HEK293T (cell line): ENCODE results near the gene GGT1.
"Not testable (repeated sequence)": the region's sequence is repeated elsewhere in the genome, so short reads cannot be mapped to it uniquely, and the experiment has no call there.

Experiments
- CTCF ChIA-PET: fragments of 350-600 bp; formaldehyde crosslinking; extraction: SDS; loops from one replicate; lab custom pipeline; 2021; ENCODE audit warnings: antibody characterized with exemption, inconsistent platforms; lab: Yijun Ruan, JAX
- POLR2A ChIA-PET: fragments of 350-600 bp; formaldehyde crosslinking; extraction: SDS; loops from one replicate; lab custom pipeline; 2020; ENCODE audit warnings: antibody characterized with exemption, inconsistent platforms; lab: Yijun Ruan, JAX
- DNase-seq: peaks from one replicate; pipeline ENCODE4 v3.0.0; 2012; ENCODE audit warnings: mixed read lengths; ENCODE audit errors: extremely low spot score
- TARDBP ChIP-seq: fragments of 450-650 bp; IDR thresholded peaks from 2 replicates; pipeline ENCODE4 v1.6.1; 2016

GGT1 gene

DNA sequence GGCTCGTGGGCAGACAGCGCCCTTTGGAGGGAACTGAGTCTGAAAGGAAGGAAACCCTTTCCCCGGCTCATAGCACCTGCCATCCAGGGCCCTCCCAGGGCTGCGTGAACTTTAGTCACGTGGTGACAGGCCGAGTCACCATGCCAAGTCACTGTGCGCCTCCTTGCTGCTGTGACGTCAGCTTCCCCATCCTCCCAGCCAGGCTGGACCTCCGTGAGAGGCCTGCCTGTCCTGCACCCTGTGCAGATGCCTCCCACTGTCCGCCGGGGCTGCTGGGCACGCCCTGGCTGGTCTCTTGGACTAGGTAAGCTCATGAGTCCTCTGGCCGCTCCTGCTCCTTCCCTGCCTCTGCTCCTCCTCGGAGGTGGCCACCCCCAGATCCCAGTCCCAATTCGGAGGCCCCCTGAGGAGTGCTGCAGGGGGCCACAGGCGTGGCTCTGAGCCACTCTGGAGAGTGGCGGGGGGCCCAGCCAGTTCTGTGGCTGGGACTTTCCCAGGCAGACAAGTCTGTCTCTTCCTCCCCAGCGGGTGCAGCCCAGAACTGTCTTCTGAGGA is 4.5 kb downstream of the GGT1 start:
- DNase-seq, CTCF ChIA-PET, POLR2A ChIA-PET: not testable (repeated sequence)

DNA sequence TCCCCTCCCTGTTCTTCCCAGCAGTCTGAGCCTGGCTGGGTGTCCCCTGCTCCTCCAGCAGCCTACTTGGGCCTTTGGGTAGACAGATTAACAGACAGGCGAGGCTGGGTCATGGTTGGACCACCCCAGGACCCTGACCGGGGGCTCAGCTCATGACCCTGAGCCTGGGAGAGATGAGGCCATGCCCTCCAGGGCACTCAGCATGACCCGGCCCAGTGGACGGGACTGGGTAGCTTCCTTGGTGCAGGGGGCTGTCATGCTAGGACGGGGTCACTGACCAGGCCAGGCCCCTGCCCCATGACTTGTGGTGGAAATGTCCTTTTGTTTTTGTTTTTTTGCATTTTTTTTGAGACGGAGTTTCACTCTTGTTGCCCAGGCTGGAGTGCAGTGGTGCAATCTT is 5.3 kb downstream of the GGT1 start:
- DNase-seq, POLR2A ChIA-PET, CTCF ChIA-PET: not testable (repeated sequence)

DNA sequence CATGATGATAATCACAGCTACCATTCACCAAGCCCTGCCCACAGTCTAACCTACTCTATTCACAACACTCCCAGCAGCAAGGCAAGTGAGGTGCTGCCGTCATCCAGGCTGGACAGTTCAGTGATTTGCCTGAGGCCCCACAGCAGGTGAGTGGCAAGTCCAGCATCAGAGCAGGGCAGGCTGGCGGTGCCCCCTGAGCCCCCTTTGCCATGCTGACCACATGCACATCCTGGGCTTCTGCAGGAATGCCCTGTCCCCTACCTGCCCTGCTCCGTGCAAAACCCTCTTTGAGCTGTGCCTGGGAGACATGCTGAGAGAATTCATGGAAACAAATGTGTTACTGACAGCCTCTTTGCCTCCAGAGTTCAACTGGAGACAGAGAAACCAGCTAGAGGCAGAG is 6.9 kb downstream of the GGT1 start:
- DNase-seq, CTCF ChIA-PET, POLR2A ChIA-PET: not testable (repeated sequence)

DNA sequence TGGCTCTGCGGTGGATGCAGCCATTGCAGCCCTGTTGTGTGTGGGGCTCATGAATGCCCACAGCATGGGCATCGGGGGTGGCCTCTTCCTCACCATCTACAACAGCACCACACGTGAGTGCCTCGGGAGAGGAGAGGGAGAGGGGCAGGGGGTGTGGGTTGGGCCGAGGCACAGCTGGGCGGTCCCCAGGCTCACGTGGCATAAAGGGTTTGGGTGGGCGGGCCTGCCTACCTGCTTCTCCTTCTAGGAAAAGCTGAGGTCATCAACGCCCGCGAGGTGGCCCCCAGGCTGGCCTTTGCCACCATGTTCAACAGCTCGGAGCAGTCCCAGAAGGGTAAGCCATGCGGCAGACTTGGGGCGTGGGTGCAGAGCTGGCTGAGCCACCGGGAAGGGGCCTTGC is 11.8 kb downstream of the GGT1 start:
- DNase-seq, CTCF ChIA-PET, POLR2A ChIA-PET: not testable (repeated sequence)

DNA sequence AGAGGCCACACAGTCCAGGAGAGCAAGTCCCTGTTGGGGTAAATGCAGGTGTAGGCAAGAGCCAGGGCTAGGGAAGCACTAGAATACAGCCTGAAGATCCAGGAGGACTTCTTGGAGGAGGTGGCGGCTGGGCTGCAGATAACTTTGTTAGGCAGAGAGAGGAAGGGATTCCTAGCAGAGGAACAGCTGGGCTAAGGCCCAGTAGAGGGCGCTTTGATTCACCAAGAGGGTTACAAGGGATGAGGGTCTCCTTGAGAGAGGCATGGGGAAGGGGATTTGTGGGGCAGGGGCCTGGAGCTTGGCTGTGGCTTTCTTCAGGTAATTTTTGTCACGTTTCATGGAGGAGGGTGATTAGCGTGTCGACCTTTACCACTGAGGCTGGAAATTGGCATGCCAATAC is 18.3 kb downstream of the GGT1 start:
- POLR2A ChIA-PET, CTCF ChIA-PET: not testable (repeated sequence)

DNA sequence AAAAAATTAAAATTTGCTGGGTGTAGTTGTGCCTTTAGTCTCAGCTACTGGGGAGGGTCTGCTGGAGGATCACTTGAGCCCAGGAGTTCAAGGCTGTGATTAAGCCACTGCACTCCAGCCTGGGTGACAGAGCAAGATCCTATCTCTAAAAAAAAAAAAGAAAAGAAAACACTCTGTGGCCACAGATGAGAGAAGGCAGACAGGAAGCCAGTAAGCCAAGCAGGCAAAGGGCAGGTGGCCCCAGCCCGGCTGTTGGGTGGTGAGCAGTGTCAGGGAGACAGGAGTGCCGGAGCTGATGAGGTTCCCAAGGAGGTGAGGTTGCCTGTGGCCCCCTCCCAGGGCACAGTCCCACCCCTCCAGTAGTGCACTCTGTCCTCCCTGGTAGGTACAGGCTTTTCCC is 19.6 kb downstream of the GGT1 start:
- CTCF ChIA-PET, POLR2A ChIA-PET: not testable (repeated sequence)

More for the DNA sequence above, 18.3 kb downstream of the GGT1 start:
- not testable (repeated sequence) for DNase-seq

DNA sequence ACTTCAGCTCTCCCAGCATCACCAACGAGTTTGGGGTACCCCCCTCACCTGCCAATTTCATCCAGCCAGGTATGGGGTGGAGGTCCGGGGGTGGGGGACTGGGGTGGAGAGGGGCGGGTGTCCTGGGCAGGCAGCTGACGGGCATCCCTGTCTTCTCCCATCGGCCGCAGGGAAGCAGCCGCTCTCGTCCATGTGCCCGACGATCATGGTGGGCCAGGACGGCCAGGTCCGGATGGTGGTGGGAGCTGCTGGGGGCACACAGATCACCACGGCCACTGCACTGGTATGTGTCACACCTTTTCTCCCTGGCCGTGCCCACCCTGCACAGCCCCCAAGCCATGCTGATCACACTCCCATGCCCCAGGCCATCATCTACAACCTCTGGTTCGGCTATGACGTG is 24.9 kb downstream of the GGT1 start:
- CTCF ChIA-PET, DNase-seq: not testable (repeated sequence)

More for the DNA sequence above, 19.6 kb downstream of the GGT1 start:
- DNase-seq, result not testable (repeated sequence)

DNA sequence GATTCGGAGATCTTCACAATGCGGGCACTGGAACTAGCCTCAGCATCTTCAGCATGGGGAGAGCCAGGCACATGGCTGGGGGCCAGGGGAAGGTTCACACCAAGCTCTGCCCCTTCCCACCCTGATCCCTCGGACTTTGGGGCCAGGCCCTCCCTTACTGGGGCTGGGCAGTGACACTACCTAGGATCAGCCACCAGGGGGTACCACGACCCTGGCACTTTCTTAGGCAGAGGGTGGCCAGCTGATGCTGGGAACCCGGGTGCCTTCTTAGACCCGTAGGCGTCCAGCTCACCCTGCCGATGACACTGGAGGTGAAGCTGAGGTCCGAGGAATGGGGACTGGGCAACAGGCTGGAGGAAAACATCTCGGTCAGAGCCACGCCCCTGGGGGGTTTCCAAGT is 26.1 kb downstream of the GGT1 start:
- CTCF ChIA-PET, result interaction anchor here (1.0 kb wide), 1 partner anchor 231 kb away, joined by 3 read pairs; no protein-coding TSS in a partner anchor
- DNase-seq, POLR2A ChIA-PET: not testable (repeated sequence)

More for the DNA sequence above, 24.9 kb downstream of the GGT1 start:
- POLR2A ChIA-PET, result not testable (repeated sequence)

DNA sequence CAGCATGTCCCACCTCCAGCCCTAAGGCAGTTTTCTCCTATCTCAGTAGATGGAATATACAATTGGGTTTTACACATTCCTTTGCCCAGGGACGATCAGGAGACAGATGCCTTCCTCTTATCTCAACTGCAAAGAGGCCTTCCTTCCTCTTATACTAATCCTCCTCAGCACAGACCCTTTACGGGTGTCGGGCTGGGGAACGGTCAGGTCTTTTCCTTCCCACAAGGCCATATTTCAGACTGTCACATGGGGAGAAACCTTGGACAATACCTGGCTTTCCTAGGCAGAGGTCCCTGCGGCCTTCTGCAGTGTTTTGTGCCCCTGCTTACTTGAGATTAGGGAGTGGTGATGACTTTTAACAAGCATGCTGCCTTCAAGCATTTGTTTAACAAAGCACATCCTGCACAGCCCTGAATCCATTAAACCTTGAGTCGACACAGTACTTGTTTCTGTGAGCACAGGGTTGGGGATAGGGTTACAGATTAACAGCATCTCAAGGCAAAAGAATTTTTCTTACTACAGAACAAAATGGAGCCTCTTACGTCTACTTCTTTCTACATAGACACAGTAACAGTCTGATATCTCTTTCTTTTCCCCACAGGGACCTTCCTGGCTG is 27.9 kb downstream of the GGT1 start:
- CTCF ChIA-PET, DNase-seq, POLR2A ChIA-PET: not testable (repeated sequence)

DNA sequence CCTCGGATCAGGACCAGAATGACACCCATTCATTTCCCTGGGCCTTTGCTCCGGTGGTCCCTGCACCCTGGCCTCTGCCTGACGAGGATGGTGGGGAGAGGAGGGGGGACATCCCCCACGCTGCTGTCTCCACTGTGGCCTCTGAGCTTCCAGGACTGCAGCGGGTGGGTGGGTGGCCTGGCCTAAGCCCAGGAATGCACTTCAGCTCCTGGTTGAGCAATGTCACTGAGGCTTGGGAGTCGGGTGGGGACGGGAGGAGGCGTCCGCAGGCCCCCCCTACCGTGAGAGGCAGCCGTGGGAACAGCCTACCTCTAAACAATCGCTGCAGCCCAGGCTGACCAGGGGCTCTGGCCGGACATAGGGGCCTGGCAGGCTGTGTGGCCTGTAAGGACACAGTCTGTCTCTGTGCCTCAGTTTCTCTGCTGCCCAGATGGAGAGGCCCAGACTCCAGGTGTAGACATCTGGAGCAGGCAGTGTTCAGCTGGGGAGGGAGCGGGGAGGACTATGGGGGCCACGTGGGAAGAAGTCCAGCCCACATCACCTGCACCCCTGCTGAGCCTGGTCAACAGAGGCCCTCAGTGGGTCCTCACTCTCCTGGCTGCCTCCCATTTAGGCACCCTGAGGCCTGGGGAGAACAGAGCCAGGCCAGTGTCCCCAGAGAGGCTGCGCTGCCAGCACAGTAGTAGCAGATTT is 28.6 kb downstream of the GGT1 start:
- DNase-seq, POLR2A ChIA-PET, CTCF ChIA-PET: not testable (repeated sequence)

DNA sequence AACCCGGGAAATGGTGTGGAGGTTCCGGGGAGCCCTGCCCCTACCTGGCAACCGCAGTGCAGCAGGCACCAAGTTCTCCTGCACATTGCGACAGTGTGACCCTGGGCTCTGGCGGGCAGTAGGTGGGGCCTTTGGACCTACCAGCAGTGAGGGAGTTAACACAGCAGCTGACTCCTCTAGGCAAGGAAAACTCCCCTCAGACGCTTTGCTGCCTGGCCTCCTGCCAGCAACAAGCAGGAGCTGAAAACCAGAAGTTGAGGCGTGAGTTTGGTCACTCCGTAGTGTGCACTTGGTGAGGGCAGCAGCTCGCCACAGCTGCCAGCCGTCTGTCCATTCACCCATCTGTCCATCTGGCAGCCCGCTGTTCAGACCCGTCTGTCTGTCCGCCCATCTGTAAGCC is 29.6 kb downstream of the GGT1 start:
- CTCF ChIA-PET, DNase-seq, POLR2A ChIA-PET: not testable (repeated sequence)

DNA sequence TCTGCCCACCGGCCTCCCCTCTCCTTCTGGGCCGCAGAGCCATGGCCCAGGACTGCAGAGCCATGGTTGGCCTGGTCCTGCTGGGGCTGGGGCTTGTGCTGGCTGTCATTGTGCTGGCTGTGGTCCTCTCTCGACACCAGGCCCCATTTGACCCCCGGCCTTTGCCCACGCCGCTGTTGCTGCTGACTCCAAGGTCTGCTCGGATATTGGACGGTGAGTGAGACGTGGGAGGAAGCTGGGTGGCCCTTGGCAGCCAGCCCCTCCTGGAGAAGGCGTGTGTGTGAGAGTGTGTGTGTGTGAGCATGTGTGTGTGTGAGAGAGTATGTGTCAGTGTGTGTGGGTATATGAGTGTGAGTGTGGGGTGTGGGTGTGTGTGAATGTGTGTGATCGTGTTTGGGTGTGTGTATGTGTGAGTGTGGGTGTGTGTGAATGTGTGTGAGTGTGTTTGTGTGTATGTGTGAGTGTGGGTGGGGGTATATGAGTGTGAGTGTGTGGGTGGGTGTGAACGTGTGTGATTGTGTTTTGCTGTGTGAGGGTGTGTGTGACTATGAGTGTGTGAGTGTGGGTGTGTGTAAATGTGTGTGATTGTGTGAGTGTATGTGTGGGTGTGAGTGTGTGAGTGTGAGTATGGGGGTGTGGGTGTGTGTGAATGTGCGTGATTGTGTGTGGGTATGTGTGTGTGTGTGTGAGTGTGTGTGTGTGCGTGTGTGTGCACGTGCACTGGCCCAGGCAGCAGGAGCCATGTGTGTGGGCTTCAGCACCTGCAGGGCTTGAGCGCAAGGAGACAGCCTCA is 30.4 kb downstream of the GGT1 start:
- DNase-seq, POLR2A ChIA-PET, CTCF ChIA-PET: not testable (repeated sequence)
- peak; percentile 51; the same call in 1 of the 2 replicates for TF ChIP-seq TARDBP

DNA sequence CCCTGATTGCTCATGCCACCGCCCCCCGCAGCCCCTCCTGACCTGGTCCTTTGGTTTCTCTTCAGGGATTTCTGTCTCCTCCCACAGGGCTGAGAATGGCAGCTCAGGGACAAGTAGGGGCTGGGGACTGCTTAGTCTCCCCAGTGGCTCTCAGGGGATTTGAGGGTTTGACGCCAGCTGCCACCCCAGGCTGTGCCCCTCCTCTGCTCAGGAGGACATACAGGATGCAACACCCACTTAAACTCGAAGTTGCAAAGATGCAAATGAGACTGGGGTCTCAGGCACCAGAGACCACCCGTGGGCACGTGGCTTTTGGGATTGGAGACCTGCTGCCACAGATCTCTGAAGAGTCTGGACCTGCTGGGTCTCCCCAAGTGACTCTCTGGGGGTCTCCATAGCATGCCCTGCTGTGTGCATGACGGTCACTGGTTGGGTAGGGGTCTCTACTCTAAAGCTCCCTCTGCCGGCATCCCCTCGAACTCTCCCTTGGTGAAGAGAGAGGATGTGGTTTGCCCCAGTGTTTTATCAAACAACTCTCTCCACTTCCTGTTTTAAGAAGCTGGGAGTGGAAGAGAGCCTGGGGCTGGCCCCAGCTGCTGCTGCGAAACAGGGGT is 31.9 kb downstream of the GGT1 start:
- CTCF ChIA-PET, POLR2A ChIA-PET, DNase-seq: not testable (repeated sequence)

DNA sequence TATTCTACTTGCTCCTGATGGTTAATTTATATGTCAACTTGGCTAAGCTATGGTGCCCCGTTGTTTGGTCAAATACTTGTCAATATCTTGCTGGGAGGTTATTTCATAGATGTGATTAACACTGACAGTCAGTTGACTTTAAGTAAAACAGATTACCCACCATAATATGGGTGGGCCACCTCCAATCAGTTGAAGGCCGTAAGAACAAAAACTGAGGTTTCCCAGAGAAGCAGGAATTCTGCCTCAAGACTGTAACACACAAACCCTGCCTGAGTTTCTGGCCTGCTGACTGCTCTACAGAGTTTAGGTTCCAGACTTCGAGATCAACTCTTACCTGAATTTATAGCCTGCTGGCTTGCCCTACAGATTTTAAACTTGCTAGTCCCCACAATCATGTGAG is 33.5 kb downstream of the GGT1 start:
- CTCF ChIA-PET, POLR2A ChIA-PET, DNase-seq: not testable (repeated sequence)

DNA sequence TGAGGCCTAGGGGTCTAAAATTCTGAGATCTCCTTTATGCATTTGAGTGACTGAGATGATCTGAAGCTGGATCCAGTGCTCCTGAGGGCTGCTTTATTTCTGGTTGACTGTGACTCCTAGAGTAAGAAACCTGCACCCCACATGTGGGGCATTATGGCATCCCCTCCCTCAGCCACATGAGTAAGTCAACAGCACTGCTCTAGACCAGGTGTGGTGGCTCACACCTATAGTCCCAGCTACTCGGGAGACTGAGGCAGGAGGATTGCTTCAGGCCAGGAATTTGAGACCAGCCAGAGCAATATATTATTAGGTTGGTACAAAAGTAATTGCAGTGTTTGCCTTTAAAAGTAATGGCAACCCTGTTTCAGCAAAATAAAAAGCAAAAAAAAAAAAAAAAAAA is 39.3 kb downstream of the GGT1 start:
- CTCF ChIA-PET, DNase-seq, POLR2A ChIA-PET: not testable (repeated sequence)

DNA sequence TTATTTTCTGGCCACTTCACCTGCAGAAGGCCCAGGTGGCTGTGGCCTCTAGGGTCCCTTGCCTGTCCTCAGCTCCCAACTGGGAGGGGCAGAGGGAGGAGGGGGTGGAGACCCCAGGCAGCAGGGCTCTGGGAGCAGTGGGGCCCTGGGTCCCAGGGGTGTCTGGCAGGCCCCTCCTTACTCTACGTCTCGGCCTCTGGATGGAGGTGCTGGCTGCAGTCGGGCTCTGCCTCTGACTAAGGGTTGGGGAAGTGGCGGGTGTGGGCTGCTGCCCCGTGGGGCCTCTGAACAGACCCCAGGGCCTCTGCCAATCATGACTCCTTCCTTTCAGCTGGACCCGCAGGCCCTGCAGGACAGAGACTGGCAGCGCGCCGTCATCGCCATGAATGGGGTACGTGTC is 41.4 kb downstream of the GGT1 start:
- CTCF ChIA-PET, POLR2A ChIA-PET, DNase-seq: not testable (repeated sequence)

DNA sequence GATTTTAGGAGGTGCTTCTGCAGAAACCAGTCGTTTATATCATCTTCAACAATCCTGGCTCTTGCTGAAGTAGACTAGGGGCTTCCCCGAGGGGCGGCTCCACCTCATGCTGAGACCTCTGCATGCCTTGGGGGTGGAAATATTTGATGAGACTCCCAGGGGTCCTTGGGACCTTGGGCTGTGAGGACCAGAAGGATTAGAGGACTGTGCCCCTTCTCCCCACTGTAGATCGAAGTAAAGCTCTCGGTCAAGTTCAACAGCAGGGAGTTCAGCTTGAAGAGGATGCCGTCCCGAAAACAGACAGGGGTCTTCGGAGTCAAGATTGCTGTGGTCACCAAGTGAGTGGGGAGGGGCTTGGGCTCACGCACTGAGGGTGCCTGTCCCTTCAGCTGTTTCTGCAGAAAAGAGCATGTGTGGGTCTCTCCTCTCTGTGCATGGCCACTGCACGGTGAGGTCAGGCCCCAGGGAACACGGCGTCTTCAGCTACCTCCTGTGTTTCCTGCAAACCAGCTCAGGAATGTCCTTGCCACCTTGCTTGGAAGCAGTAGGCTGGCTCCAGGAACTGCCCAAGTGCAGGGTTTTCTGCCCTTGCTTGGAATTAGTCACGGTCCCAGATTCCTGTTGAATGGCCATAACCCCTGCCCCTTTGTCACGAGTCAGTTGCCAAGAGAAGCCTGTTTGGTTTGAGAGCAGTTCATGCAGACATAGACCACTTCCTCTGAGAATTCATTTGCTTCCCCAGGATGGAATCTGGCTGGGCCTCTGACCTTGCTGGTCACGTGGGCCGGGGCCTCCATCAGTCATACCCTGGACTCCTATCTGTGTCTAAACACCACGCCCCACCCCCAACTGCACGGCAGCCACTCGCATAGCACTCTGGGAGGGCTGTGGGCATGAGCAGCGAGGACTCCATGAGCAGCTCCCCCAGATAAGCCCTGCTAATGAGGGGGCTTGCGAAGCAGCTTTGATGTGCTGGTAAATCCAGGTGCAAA is 42.7 kb downstream of the GGT1 start:
- CTCF ChIA-PET, DNase-seq, POLR2A ChIA-PET: not testable (repeated sequence)
